GM23338 (cell line): ENCODE data around the gene ITFG1. TPM values are rescaled to one million over a fixed set of nuclear protein-coding genes. Genes with fewer than 3 reads are reported as not detected.

Experiments used
- ATAC-seq: fragments of 200-7000 bp; cut with Tn5 transposase; 3 replicates; pipeline ENCODE4 v1.9.1; 2020
- DNase-seq: peaks from one replicate; pipeline ENCODE4 v3.0.0-alpha.2; 2015; ENCODE audit warnings: low spot score
- H2AFZ ChIP-seq: fragments of 200-600 bp; sonication (generic); 2 replicates; pipeline ENCODE4 v1.8.0; 2016; ENCODE audit warnings: antibody characterized with exemption, mild to moderate bottlenecking, moderate library complexity
- H3F3A ChIP-seq: fragments of 200-600 bp; sonication (generic); replicated peaks from 2 replicates; pipeline ENCODE4 v1.8.0; 2017; ENCODE audit warnings: antibody characterized with exemption, mixed run types, low read depth
- H3K27ac ChIP-seq: fragments of 200-600 bp; sonication (generic); 2 replicates; pipeline ENCODE4 v1.6.1; 2016; ENCODE audit warnings: low read depth
- H3K27me3 ChIP-seq: fragments of 200-600 bp; sonication (generic); 2 replicates; pipeline ENCODE4 v1.8.0; 2016; ENCODE audit warnings: mild to moderate bottlenecking, mixed run types, moderate library complexity; ENCODE audit not compliant: insufficient read depth
- H3K36me3 ChIP-seq: fragments of 200-600 bp; sonication (generic); 2 replicates; pipeline ENCODE4 v1.8.0; 2016; ENCODE audit warnings: mild to moderate bottlenecking; ENCODE audit not compliant: insufficient read depth
- H3K4me1 ChIP-seq: fragments of 200-600 bp; sonication (generic); 2 replicates; pipeline ENCODE4 v1.8.0; 2016; ENCODE audit warnings: mild to moderate bottlenecking, moderate library complexity; ENCODE audit not compliant: insufficient read depth
- H3K4me2 ChIP-seq: fragments of 200-600 bp; sonication (generic); 2 replicates; pipeline ENCODE4 v1.7.1; 2017; ENCODE audit warnings: mixed run types
- H3K4me3 ChIP-seq: fragments of 200-600 bp; sonication (generic); 2 replicates; pipeline ENCODE4 v1.6.1; 2016; ENCODE audit warnings: mixed run types
- H3K79me2 ChIP-seq: fragments of 200-600 bp; sonication (generic); replicated peaks from 2 replicates; pipeline ENCODE4 v1.8.0; 2017; ENCODE audit warnings: mild to moderate bottlenecking; ENCODE audit not compliant: insufficient read depth
- H3K9me2 ChIP-seq: fragments of 200-600 bp; sonication (generic); 2 replicates; pipeline ENCODE4 v1.8.0; 2017; ENCODE audit not compliant: insufficient read depth
- H4K20me1 ChIP-seq: fragments of 200-600 bp; sonication (generic); replicated peaks from 2 replicates; pipeline ENCODE4 v1.8.0; 2017; ENCODE audit warnings: mild to moderate bottlenecking; ENCODE audit not compliant: insufficient read depth
- H3K27ac Mint-ChIP-seq: 2 replicates; pipeline ENCODE4 v1.8.0; 2020; ENCODE audit warnings: inconsistent platforms, mild to moderate bottlenecking, moderate library complexity, mixed read lengths
- H3K27me3 Mint-ChIP-seq: 3 replicates; pipeline ENCODE4 v1.8.0; 2022; ENCODE audit warnings: low read depth, mild to moderate bottlenecking, moderate library complexity, mixed read lengths, inconsistent platforms; ENCODE audit not compliant: insufficient read depth, poor library complexity
- H3K36me3 Mint-ChIP-seq: 3 replicates; pipeline ENCODE4 v1.8.0; 2021; ENCODE audit warnings: low read depth, mild to moderate bottlenecking, inconsistent platforms, moderate library complexity, mixed read lengths
- H3K4me1 Mint-ChIP-seq: 3 replicates; pipeline ENCODE4 v1.8.0; 2020; ENCODE audit warnings: mild to moderate bottlenecking, inconsistent platforms, mixed read lengths
- H3K4me3 Mint-ChIP-seq: 3 replicates; pipeline ENCODE4 v1.8.0; 2021; ENCODE audit warnings: moderate library complexity, mild to moderate bottlenecking, inconsistent platforms, mixed read lengths
- H3K9me3 Mint-ChIP-seq: 3 replicates; pipeline ENCODE4 v1.8.0; 2020; ENCODE audit warnings: moderate library complexity, mild to moderate bottlenecking, inconsistent platforms, mixed read lengths
- CREB1 ChIP-seq: fragments of 250-450 bp; sonication (Bioruptor Pico); IDR thresholded peaks from 2 replicates; pipeline ENCODE4 v1.5.0; 2020; ENCODE audit warnings: low read depth, mild to moderate bottlenecking, moderate library complexity
- CTCF ChIP-seq, 2 experiments: fragments of 200-600 bp in 1 of 2; sonication (generic) in 1 of 2; conservative IDR thresholded peaks; 2 replicates each; pipeline versions ENCODE4 v1.5.1 to v1.6.1; 2016 to 2017; ENCODE audit warnings: antibody characterized with exemption in 2 of 2, low read depth in 2 of 2, mild to moderate bottlenecking in 2 of 2, moderate library complexity in 1 of 2
- EZH2 ChIP-seq: fragments of 200-600 bp; sonication (generic); IDR thresholded peaks from one replicate; pipeline ENCODE4 v1.8.0; 2017; ENCODE audit warnings: antibody characterized with exemption, mild to moderate bottlenecking, low read depth; ENCODE audit not compliant: unreplicated experiment
- EZH2phosphoT487 ChIP-seq: fragments of 200-600 bp; sonication (generic); IDR thresholded peaks from one replicate; pipeline ENCODE4 v1.8.1; 2018; ENCODE audit warnings: antibody characterized with exemption; ENCODE audit not compliant: unreplicated experiment
- JUNB ChIP-seq: IDR thresholded peaks from one replicate; pipeline ENCODE4 v1.6.1; 2016; ENCODE audit warnings: antibody characterized with exemption; ENCODE audit not compliant: unreplicated experiment
- NANOG ChIP-seq: IDR thresholded peaks from 2 replicates; pipeline ENCODE4 v1.6.1; 2016; ENCODE audit warnings: antibody characterized with exemption, borderline replicate concordance
- POLR2AphosphoS5 ChIP-seq: IDR thresholded peaks from 2 replicates; pipeline ENCODE4 v1.6.1; 2016; ENCODE audit warnings: antibody characterized with exemption, low read depth
- STAT1 ChIP-seq: IDR thresholded peaks from one replicate; pipeline ENCODE4 v1.6.1; 2016; ENCODE audit warnings: antibody characterized with exemption; ENCODE audit not compliant: unreplicated experiment
- ZNF114 ChIP-seq: fragments of 250-450 bp; sonication (Bioruptor Pico); IDR thresholded peaks from 2 replicates; pipeline ENCODE4 v1.5.0; 2020; ENCODE audit warnings: mild to moderate bottlenecking, moderate library complexity
- ZNF331 ChIP-seq: fragments of 250-450 bp; sonication (Bioruptor Pico); IDR thresholded peaks from 2 replicates; pipeline ENCODE4 v1.5.0; 2020; ENCODE audit warnings: low read depth, mild to moderate bottlenecking, moderate library complexity
- ZNF462 ChIP-seq: fragments of 250-450 bp; sonication (Bioruptor Pico); IDR thresholded peaks from 2 replicates; pipeline ENCODE4 v1.5.0; 2020; ENCODE audit warnings: mild to moderate bottlenecking, moderate library complexity
- polyA plus RNA-seq: library from polyadenylated mRNA; unstranded; fragments of >200 nt; fragmentation: Nextera tagmentation; extraction: Ambion mirVana; gene quantifications from 2 replicates; pipeline ENCODE4 v1.2.1, GENCODE V29; 2016
- total RNA-seq: library from RNA; depleted of rRNA; stranded (reverse); fragments of >200 nt; shearing (Covaris generic); gene quantifications from 2 replicates; pipeline ENCODE4 v1.2.3, GENCODE V29; 2014
- TF ChIP-seq, protein P1 (sequence below): IDR thresholded peaks from 2 replicates; pipeline ENCODE4 v1.6.1; 2016; ENCODE audit warnings: antibody characterized with exemption
- TF ChIP-seq, protein P2 (sequence below): IDR thresholded peaks from one replicate; pipeline ENCODE4 v1.6.1; 2018; ENCODE audit warnings: antibody characterized with exemption; ENCODE audit not compliant: unreplicated experiment

Gene ITFG1
- total and polyA plus RNA-seq, 2 experiments from 2014 or later = 18.5 to 26.9 TPM

DNA sequence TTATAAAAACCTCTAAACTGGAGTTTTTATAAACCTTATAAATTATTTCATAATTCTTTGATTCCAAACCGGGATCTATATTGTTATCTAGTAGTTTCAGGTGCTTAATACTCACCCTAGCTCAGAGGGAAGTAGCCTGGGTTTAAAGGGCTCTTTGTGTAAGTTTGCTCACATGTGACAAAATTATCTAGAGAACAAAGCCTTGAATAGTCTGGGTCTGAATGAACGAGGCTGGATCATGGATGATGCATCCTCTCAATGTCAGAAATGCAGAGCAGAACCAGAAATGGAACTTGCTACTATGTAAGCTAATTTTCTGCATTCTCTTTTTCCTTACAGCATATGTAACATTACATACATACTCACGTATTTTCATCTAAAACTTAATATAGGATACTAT, 213.2 kb downstream of the ITFG1 start:
- H3K36me3 ChIP-seq = no peaks in the 10 kb centered on the region
- no peaks in the 10 kb centered on the region for H3K36me3 Mint-ChIP-seq
- H3K4me3 Mint-ChIP-seq = no peak overlapping the region
- no peak for DNase-seq
- no peak overlapping the region for H3K27ac ChIP-seq
- ATAC-seq = no peak
- no peaks in the 10 kb centered on the region for H3K9me3 Mint-ChIP-seq
- H3K27me3 ChIP-seq = no peaks in the 10 kb centered on the region
- H3K4me1 ChIP-seq = no peaks in the 10 kb centered on the region
- H3K4me1 Mint-ChIP-seq = no peaks in the 10 kb centered on the region; the same call in 2 of the 3 replicates
- TF ChIP-seq NANOG = no peak
- TF ChIP-seq STAT1 = no peak
- no peak for TF ChIP-seq EZH2phosphoT487
- no peak for TF ChIP-seq EZH2
- TF ChIP-seq CTCF (conservative IDR thresholded peaks at IDR 0.05; ENCODE audit: low read depth in 2 of 2) = no peak
- no peak for TF ChIP-seq POLR2AphosphoS5
- TF ChIP-seq JUNB = no peak
- no peak for TF ChIP-seq ZNF462
- TF ChIP-seq ZNF331 = no peak
- TF ChIP-seq, protein P1, sequence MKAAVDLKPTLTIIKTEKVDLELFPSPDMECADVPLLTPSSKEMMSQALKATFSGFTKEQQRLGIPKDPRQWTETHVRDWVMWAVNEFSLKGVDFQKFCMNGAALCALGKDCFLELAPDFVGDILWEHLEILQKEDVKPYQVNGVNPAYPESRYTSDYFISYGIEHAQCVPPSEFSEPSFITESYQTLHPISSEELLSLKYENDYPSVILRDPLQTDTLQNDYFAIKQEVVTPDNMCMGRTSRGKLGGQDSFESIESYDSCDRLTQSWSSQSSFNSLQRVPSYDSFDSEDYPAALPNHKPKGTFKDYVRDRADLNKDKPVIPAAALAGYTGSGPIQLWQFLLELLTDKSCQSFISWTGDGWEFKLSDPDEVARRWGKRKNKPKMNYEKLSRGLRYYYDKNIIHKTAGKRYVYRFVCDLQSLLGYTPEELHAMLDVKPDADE = no peak
- no peak for TF ChIP-seq ZNF114 (CRISPR knock-in tag)
- TF ChIP-seq, protein P2, sequence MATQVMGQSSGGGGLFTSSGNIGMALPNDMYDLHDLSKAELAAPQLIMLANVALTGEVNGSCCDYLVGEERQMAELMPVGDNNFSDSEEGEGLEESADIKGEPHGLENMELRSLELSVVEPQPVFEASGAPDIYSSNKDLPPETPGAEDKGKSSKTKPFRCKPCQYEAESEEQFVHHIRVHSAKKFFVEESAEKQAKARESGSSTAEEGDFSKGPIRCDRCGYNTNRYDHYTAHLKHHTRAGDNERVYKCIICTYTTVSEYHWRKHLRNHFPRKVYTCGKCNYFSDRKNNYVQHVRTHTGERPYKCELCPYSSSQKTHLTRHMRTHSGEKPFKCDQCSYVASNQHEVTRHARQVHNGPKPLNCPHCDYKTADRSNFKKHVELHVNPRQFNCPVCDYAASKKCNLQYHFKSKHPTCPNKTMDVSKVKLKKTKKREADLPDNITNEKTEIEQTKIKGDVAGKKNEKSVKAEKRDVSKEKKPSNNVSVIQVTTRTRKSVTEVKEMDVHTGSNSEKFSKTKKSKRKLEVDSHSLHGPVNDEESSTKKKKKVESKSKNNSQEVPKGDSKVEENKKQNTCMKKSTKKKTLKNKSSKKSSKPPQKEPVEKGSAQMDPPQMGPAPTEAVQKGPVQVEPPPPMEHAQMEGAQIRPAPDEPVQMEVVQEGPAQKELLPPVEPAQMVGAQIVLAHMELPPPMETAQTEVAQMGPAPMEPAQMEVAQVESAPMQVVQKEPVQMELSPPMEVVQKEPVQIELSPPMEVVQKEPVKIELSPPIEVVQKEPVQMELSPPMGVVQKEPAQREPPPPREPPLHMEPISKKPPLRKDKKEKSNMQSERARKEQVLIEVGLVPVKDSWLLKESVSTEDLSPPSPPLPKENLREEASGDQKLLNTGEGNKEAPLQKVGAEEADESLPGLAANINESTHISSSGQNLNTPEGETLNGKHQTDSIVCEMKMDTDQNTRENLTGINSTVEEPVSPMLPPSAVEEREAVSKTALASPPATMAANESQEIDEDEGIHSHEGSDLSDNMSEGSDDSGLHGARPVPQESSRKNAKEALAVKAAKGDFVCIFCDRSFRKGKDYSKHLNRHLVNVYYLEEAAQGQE = no peak
- TF ChIP-seq CREB1 = no peak
- H3K9me2 ChIP-seq = no peaks in the 10 kb centered on the region
- H2AFZ ChIP-seq = no peak overlapping the region
- H3K27me3 Mint-ChIP-seq = peaks cover 3% of the 10 kb centered on the region
- H3K27ac Mint-ChIP-seq = no peak overlapping the region
- H4K20me1 ChIP-seq = no peaks in the 10 kb centered on the region
- no peak overlapping the region for H3K4me3 ChIP-seq
- H3F3A ChIP-seq = no peaks in the 10 kb centered on the region
- H3K4me2 ChIP-seq = no peak overlapping the region
- no peaks in the 10 kb centered on the region for H3K79me2 ChIP-seq
